Measurements from ENCODE around the gene CNN2.

CNN2 gene

GRCh38 chr19:1015782-1016646, 10.4 kb upstream of the CNN2 start:
- no peak overlapping the region for H3K27ac ChIP-seq
- TF ChIP-seq ZFX (IDR thresholded peaks at IDR 0.05) = no peak
- no peak for TF ChIP-seq CTCF (conservative IDR thresholded peaks at IDR 0.05)

GRCh38 chr19:1016647-1017114, 9.7 kb upstream of the CNN2 start:
- TF ChIP-seq CTCF (conservative IDR thresholded peaks at IDR 0.05) (no peak), ZFX (IDR thresholded peaks at IDR 0.05) (no peak)
- peak overlapping the region; percentile 93 for H3K27ac ChIP-seq

- no peak for TF ChIP-seq ZFX (IDR thresholded peaks at IDR 0.05)
- TF ChIP-seq CTCF (conservative IDR thresholded peaks at IDR 0.05) = no peak
- peak overlapping the region; percentile 93 for H3K27ac ChIP-seq
Measured at GRCh38 chr19:1017115-1017905, 9.1 kb upstream of the CNN2 start.

- peak overlapping the region; percentile 93 for H3K27ac ChIP-seq
- no peak for TF ChIP-seq ZFX (IDR thresholded peaks at IDR 0.05)
Measured at GRCh38 chr19:1017906-1018305, 8.5 kb upstream of the CNN2 start.

- TF ChIP-seq ZFX (IDR thresholded peaks at IDR 0.05) = no peak
- no peak for TF ChIP-seq CTCF (conservative IDR thresholded peaks at IDR 0.05)
- H3K27ac ChIP-seq = peak overlapping the region; percentile 93
Measured at GRCh38 chr19:1018393-1018792, 8.0 kb upstream of the CNN2 start.

GRCh38 chr19:1018932-1019615, 7.3 kb upstream of the CNN2 start:
- TF ChIP-seq ZFX (IDR thresholded peaks at IDR 0.05) = no peak
- H3K27ac ChIP-seq = peak overlapping the region; percentile 93

GRCh38 chr19:1019616-1019961, 6.8 kb upstream of the CNN2 start:
- no peak for TF ChIP-seq CTCF (conservative IDR thresholded peaks at IDR 0.05)
- TF ChIP-seq ZFX (IDR thresholded peaks at IDR 0.05) = no peak
- H3K27ac ChIP-seq = peak overlapping the region; percentile 93
